ENCODE measurements around the gene EBF3.
A peak's percentile ranks its signal among the peaks of the same experiment; 100 is the strongest.

EBF3 gene, protein sequence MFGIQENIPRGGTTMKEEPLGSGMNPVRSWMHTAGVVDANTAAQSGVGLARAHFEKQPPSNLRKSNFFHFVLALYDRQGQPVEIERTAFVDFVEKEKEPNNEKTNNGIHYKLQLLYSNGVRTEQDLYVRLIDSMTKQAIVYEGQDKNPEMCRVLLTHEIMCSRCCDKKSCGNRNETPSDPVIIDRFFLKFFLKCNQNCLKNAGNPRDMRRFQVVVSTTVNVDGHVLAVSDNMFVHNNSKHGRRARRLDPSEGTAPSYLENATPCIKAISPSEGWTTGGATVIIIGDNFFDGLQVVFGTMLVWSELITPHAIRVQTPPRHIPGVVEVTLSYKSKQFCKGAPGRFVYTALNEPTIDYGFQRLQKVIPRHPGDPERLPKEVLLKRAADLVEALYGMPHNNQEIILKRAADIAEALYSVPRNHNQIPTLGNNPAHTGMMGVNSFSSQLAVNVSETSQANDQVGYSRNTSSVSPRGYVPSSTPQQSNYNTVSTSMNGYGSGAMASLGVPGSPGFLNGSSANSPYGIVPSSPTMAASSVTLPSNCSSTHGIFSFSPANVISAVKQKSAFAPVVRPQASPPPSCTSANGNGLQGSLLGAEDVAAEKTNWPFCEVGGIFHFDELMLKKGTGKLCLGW

DNA sequence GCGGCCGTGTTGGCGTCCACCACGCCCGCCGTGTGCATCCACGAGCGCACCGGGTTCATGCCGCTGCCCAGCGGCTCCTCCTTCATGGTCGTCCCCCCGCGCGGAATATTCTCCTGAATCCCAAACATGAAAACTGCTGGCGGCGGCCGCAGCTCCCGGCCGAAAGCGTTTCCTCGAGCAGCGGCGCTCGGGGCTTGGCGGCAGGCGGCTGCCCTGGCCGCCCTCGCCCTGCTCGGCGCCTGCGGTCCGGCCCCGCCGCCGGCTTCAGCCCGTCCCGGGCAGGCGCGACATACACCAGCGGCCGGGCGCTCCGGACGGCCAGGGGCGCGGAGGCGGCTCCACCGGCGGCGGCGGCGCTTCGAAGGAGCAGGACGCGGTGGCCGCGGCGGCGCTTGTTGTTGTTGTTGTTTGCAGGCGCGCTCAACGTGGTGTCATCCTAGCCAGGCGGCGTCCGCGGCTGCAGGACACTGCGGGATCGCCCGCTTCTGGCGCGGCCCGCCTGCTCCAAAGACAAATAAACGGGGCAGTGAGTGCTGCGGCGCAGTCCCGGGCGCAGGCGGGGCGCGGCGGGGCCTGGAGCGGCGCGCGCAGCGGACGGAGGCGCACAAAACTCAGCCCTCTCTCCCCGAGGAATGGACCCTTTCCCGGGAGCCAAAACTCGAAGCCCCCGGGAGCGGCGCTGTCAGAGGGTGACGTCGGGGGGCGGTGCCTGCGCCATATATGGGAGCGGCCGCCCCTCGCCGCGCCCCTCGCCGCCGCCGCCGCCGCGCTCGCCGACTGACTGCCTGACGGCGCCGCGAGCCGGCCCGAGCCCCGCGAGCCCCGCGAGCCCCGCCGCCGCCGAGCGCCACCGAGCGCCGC is at the start of gene EBF3:
Gene EBF3 (minus strand): TSS at position 634 of the 861 bp plus-strand sequence. CDS start 506 bp downstream, at position 128.
- H3K4me3 ChIP-seq (ENCODE audit: low read length) = peak within 1 kb of the TSS; percentile 14; the same call in 1 of the 2 replicates
- TF ChIP-seq ZNF274 (IDR thresholded peaks at IDR 0.05; ENCODE audit: low read depth, low read length) = no peak

DNA sequence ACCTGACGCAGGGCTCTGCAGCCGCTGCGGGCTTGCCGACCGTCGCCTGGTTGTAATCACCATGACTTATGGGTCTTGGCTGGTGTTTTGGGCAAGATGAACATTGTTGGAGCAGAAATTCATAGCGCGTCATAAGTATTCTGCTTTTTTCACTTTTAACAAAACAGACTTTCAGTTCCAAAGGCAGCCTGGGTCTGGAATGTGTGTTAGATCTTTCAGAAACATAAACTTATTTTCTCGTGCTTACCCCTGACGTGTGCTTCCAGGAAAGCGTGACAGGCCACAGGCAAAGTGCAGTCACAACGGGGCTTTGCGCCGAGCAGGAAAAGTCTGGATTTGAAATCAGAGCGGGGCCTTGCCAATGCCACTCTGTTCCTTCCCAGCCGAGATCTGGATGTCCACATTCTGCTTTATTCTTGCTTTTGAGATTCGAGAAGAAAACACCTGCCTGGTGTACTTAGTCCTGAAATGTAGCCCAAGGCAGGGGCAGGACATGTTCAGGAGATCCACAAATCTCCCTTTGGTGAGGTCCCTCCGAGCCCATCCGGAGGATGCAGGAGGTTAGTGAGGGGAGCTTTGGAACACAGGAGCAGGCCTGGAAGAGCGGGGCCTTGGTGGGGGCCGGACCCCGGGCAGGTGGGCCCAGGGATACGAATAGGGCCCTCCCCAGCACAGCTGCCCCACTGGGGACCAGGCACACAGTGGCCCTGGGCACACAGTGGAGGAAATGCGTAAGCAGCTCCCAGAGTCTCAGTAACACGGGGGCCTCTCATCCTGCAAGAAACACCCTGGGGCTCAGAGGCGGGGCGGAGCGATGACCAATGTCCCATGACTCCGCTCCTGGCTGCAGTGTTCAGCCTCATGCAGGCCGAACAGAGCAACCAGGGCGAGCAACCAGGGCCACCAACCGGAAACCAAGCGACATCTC is 49.5 kb upstream of the EBF3 start:
- no peak overlapping the region for H3K4me3 ChIP-seq (ENCODE audit: low read length)
- TF ChIP-seq ZNF274 (IDR thresholded peaks at IDR 0.05; ENCODE audit: low read depth, low read length) = no peak

DNA sequence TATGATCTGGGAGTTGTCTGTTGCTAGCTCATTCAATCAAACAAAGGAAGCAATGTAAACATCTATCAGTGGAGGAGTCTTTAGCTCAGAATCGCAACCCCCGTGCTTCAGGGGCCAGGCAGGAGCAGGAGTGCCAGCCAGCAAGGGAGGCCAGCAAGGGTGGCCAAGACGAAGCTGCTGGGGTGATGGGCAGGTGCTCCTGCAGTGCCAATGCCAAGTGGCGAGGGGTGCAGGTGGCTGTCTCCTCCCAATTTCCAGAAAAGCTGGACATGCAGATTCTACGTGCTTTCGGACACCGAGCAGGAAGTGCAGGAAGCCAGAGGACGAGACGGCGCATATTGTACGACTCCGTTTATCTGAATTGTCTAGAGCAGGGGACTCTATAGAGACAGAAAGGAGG is 48.1 kb upstream of the EBF3 start:
- no peak for TF ChIP-seq ZNF274 (IDR thresholded peaks at IDR 0.05; ENCODE audit: low read depth, low read length)
- H3K4me3 ChIP-seq (ENCODE audit: low read length) = no peak overlapping the region

DNA sequence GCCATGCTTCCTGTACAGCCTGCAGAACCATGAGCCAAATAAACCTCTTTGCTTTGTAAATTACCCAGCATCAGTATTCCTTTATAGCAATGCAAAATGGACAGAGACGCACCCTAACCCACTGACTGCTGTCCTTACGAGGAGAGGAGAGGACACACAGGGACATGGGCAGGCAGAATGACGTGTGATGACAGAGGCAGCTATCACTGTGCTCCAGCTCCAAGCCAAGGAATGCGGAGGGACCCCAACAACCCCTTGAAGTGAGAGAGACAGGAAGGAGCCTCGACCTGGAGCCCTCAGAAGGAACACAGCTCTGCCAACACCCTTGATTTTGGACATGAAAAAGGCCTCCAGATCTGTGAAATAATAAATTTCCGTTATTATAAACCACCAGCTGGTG is 46.6 kb upstream of the EBF3 start:
- H3K4me3 ChIP-seq (ENCODE audit: low read length) = no peak overlapping the region
- TF ChIP-seq ZNF274 (IDR thresholded peaks at IDR 0.05; ENCODE audit: low read depth, low read length) = no peak

DNA sequence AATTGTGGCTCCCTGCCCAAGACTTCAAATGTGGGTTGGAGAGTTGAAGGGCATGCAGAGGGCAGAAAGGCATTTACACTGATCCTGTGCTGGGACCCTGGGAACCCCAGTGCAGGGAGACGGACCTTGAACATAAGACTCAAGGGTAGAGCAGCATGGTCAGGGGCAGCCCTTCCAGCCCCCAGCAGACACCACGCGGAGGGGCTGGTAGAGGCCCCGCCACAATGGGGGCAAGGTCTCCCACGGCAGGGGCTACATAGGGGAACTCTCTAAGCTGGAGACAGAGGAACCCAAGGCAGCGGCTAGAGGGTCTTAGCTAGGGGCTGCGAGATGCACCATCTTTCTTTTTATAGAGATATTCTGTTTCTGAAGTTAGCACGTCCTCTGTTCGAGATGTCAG is 45.2 kb upstream of the EBF3 start:
- H3K4me3 ChIP-seq (ENCODE audit: low read length) = no peak overlapping the region
- TF ChIP-seq ZNF274 (IDR thresholded peaks at IDR 0.05; ENCODE audit: low read depth, low read length) = no peak

DNA sequence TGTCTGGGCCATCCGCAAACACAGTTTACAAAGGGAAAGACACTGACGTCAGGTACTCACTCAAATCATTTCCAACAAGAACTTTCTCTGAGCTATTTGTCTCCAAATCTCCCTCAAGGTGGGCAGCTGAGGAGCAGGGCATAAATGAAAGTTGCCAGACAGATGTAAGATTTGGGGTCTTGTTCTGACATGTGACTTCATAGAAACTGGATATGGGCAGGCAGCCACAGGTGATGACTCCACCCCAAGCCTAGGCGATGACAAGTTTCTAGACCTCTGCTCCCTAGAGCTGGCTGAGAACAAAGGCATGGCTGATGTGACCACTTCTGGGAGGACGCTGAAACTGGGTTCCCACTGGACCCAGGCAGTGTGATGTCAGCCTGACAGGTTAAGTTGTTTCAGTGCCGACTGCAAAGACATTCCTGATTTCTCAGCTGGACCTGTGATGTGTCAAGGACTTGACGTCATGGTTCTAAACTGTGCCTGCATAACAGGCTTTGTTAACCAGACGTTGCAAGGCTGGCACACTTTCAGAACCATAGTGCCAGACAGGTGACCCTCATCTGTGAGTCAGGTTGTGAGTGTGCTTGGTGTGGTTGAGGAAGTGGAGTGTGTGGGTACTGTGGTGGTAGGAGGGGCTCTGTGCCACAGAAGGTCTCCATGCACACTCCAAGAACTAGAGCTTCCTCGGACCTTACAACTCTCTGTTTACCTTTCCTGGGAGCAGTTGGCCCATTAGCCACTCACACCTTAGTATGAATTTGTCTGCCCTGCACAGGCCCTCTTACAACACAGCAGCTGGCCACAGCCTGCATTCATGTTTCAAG is 39.9 kb upstream of the EBF3 start:
- no peak overlapping the region for H3K4me3 ChIP-seq (ENCODE audit: low read length)
- TF ChIP-seq ZNF274 (IDR thresholded peaks at IDR 0.05; ENCODE audit: low read depth, low read length) = no peak

DNA sequence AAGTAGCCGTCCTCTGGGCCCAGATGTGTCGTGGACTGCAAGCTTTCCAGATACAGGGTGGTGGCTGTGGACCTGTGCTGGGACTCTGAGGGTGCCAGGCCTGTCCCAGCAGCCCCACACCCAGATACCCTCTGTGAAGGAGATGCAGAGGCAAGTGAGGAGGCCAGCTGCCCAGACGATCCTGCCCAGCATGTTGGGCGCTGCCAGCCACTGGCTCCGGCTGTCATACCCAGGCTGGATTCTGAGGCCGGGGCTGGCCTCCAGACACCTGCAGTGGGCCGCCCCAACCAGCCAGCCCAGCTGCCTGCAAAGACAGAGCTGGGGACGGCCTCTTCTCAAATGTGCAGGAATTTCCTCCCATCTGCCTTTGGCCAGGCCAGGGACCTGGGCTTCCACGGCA is 39.1 kb upstream of the EBF3 start:
- H3K4me3 ChIP-seq (ENCODE audit: low read length) = no peak overlapping the region
- no peak for TF ChIP-seq ZNF274 (IDR thresholded peaks at IDR 0.05; ENCODE audit: low read depth, low read length)

DNA sequence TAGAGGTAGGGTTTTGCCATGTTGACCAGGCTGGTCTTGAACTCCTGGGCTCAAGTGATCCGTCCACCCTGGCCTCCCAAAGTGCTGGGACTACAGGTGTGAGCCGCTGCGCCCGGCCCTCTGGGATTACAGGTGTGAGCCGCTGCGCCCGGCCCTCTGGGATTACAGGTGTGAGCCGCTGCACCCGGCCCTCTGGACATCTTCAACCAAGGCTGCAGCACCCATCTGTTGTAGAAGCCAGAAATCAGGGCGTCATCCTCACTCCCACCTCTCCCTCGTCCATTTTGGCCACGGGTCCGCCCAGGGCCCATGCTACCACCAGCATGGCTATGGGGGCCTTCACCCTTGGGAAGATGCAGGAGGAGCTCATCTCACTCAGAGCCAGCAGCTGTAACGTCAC is 38.5 kb upstream of the EBF3 start:
- H3K4me3 ChIP-seq (ENCODE audit: low read length) = no peak overlapping the region
- no peak for TF ChIP-seq ZNF274 (IDR thresholded peaks at IDR 0.05; ENCODE audit: low read depth, low read length)

DNA sequence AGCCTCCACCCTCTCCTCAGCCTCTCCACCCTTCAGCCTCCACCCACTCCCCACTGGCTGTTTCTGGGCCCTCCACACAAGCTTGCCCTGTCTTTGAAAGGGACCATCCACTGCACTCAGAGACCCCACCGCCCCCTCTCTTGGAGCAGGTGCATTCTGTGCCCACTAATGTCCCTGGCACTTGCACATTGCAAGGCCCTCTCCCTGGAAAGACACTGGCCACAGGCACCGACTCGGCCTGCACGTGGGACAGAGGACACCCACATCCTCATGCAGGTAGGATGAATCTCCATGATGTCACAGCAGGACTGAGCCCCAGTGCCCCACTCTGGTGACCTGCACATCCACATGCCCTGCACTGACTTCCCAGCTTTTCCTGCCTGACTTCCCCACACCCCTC is 36.8 kb upstream of the EBF3 start:
- H3K4me3 ChIP-seq (ENCODE audit: low read length) = no peak overlapping the region
- TF ChIP-seq ZNF274 (IDR thresholded peaks at IDR 0.05; ENCODE audit: low read depth, low read length) = no peak

DNA sequence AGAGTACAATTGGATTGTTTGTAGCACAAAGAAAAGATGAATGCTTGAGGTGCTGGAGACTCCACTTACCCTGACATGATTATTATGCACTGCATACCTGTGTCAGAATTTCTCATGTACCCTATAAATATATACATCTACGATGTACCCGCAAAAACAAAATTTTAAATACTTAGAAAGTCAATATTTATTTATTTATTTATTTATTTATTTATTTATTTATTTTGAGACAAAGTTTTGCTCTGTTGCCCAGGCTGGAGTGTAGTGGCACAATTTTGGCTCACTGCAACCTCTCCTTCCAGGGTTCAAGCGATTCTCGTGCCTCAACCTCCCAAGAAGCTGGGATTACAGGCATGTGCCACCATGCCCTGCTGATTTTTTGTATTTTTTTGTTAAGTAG is 35.1 kb upstream of the EBF3 start:
- H3K4me3 ChIP-seq (ENCODE audit: low read length) = no peak overlapping the region
- no peak for TF ChIP-seq ZNF274 (IDR thresholded peaks at IDR 0.05; ENCODE audit: low read depth, low read length)

DNA sequence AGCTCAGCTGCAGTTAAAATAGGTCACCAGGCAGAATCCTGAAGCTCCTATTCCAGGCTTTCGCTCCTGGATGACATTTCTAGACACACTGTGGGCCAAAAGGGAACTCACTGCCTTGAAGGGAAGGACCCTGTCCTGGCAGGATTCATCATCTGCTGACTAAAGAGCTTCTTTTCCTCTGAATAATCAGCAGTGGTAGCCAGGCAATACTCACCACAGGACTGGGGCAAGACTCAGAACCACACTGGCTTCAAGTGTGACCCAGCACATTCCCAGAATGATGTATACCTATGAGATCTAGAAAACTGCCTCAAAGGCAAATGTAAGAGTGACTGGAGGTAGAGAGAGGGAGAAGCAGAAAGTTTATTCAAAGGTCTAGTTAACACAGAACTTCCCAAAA is 29.5 kb upstream of the EBF3 start:
- no peak for TF ChIP-seq ZNF274 (IDR thresholded peaks at IDR 0.05; ENCODE audit: low read depth, low read length)
- no peak overlapping the region for H3K4me3 ChIP-seq (ENCODE audit: low read length)

DNA sequence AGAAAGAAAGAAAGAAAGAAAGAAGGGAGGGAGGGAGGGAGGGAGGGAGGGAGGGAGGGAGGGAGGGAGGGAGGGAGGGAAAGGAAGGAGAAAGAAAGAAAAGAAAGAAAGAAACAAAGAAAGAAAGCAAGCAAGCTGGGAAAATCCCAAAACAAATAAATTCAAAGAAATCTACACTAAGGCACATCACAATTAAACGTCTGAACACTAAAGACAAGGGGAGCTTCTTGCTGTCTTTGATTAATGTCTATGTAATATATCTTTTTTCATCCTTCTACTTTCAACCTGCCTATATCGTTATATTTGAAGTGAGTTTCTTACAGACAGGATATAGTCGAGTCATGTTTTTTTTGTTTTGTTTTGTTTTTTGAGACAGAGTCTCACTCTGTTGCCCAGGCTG is 28.3 kb upstream of the EBF3 start:
- TF ChIP-seq ZNF274 (IDR thresholded peaks at IDR 0.05; ENCODE audit: low read depth, low read length) = no peak
- H3K4me3 ChIP-seq (ENCODE audit: low read length) = no peak overlapping the region

DNA sequence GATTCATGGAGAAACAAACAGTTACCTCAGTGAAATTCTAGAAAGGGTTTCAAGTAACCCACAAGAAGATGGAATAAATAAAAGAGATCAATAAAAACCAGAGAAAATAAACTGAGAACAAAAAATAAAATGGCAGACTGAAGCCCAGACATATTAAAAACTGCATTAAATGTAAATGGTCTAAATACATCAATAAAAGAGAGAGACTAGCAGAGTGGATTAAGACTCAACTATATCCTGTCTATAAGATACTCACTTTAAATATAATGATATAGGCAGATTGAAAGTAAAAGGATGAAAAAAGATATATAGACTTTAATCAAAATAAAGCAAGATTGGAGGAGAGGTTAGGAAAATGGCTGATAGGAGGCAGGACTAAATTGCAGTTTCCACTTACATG is 18.8 kb upstream of the EBF3 start:
- H3K4me3 ChIP-seq (ENCODE audit: low read length) = no peak overlapping the region
- no peak for TF ChIP-seq ZNF274 (IDR thresholded peaks at IDR 0.05; ENCODE audit: low read depth, low read length)

Data from GM08714 (cell line).